Measurements from ENCODE around the gene ATP9A.
A peak's percentile ranks its signal among the peaks of the same experiment; 100 is the strongest.

ATP9A gene

GRCh38 chr20:51567622-51568021, 200.6 kb downstream of the ATP9A start:
- no peak for DNase-seq

- DNase-seq = no peak
Measured at GRCh38 chr20:51566594-51566993, 201.6 kb downstream of the ATP9A start.

- DNase-seq = no peak
Measured at GRCh38 chr20:51565298-51566144, 202.7 kb downstream of the ATP9A start.

GRCh38 chr20:51563486-51564332, 204.5 kb downstream of the ATP9A start:
- peak; percentile 43 for DNase-seq

GRCh38 chr20:51563174-51563485, 205.1 kb downstream of the ATP9A start:
- DNase-seq = no peak

- peak; percentile 38 for DNase-seq
Measured at GRCh38 chr20:51562332-51563173, 205.6 kb downstream of the ATP9A start.

GRCh38 chr20:51562027-51562331, 206.2 kb downstream of the ATP9A start:
- DNase-seq = no peak

GRCh38 chr20:51560550-51561307, 207.5 kb downstream of the ATP9A start:
- no peak for DNase-seq

- DNase-seq = no peak
Measured at GRCh38 chr20:51560042-51560441, 208.1 kb downstream of the ATP9A start.

- no peak for DNase-seq
Measured at GRCh38 chr20:51554538-51555165, 213.5 kb downstream of the ATP9A start.

- no peak for DNase-seq
Measured at GRCh38 chr20:51553897-51554486, 214.2 kb downstream of the ATP9A start.

GRCh38 chr20:51551186-51551585, 217.0 kb downstream of the ATP9A start:
- DNase-seq = no peak

GRCh38 chr20:51549474-51549873, 218.7 kb downstream of the ATP9A start:
- no peak for DNase-seq

GRCh38 chr20:51547951-51548350, 220.2 kb downstream of the ATP9A start:
- no peak for DNase-seq

Data from CD4-positive, alpha-beta T cell treated with Interleukin-17A for 4 hours (primary cell).